PC-9 (cell line): ENCODE results near the gene MAFB.

Experiments
- EZH2 ChIP-seq: fragments of 200-600 bp; sonication (generic); IDR thresholded peaks from 2 replicates; pipeline ENCODE4 v1.8.0; 2017; ENCODE audit warnings: antibody characterized with exemption, low read depth
- TF ChIP-seq, protein P1 (sequence below): fragments of 200-600 bp; sonication (generic); conservative IDR thresholded peaks from 2 replicates; pipeline ENCODE4 v1.6.1; 2017; ENCODE audit warnings: mixed run types, antibody characterized with exemption, mild to moderate bottlenecking, moderate library complexity

DNA sequence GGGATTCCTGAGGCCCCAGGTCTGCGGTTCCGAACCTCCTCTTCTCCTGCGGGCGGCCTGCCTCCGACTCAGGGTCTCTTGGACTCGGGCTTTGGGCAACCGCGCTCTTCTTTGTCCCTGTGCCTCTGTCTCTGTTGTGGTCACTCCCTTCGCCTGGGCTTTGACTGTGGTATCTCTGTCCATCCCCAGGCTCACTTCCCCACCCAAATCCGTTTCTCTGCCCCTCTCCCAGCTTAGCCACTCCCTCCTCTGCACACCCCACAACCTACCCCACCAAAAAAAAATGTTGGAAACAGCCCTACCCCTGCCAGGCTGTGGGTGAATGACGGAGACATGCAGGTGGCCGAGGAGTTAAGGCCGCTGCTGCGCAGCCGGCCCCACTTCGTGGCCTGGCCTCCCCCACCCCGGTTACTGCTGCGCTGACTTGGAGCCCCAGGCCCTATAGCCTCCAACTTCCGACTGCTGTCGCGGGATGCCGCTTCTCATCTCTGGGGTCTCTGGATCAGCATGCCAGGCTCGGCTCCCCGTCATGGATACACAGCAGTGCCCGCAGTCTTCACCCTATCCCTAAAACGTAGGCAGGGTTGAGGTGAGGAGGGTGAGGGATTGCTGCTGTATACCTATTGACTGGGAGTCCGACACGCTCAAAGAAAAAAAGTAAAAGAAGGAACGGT is 2.7 kb upstream of the MAFB start:
- TF ChIP-seq EZH2, result no peak
- TF ChIP-seq, protein P1, sequence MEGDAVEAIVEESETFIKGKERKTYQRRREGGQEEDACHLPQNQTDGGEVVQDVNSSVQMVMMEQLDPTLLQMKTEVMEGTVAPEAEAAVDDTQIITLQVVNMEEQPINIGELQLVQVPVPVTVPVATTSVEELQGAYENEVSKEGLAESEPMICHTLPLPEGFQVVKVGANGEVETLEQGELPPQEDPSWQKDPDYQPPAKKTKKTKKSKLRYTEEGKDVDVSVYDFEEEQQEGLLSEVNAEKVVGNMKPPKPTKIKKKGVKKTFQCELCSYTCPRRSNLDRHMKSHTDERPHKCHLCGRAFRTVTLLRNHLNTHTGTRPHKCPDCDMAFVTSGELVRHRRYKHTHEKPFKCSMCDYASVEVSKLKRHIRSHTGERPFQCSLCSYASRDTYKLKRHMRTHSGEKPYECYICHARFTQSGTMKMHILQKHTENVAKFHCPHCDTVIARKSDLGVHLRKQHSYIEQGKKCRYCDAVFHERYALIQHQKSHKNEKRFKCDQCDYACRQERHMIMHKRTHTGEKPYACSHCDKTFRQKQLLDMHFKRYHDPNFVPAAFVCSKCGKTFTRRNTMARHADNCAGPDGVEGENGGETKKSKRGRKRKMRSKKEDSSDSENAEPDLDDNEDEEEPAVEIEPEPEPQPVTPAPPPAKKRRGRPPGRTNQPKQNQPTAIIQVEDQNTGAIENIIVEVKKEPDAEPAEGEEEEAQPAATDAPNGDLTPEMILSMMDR, result no peak
